Stimulated activated CD4-positive, alpha-beta T cell treated with anti-CD3 and anti-CD28 coated beads, Interleukin-4, amount 100 ng/mL, for 48 hours (primary cell): ENCODE measurements around the gene SMIM13.

ENCODE experiments used
- DNase-seq, 2 donors: peaks; one replicate each; pipeline ENCODE4 v3.0.0-alpha.2; 2020; ENCODE audit warnings: low read depth in 2 of 2

Gene SMIM13

GRCh38 chr6:11093626-11094410, at the start of gene SMIM13:
SMIM13 (plus strand) TSS chr6:11093834; CDS start chr6:11094314, 480 bp downstream.
- DNase-seq: peak; percentile 92 to 93

GRCh38 chr6:11043961-11044711, 49.5 kb upstream of the SMIM13 start, which contains the start of gene ELOVL2:
ELOVL2 (minus strand) TSS chr6:11044305; CDS start chr6:11044230, 75 bp downstream.
- DNase-seq: peak in 1 of 2 donors; percentile 4

GRCh38 chr6:11044712-11045167, 48.9 kb upstream of the SMIM13 start:
- no peak for DNase-seq

GRCh38 chr6:11050731-11051130, 42.9 kb upstream of the SMIM13 start:
- DNase-seq: no peak

GRCh38 chr6:11053307-11053706, 40.3 kb upstream of the SMIM13 start:
- no peak for DNase-seq

GRCh38 chr6:11054722-11055121, 38.9 kb upstream of the SMIM13 start:
- no peak for DNase-seq

- DNase-seq: no peak
These were observed 38.5 kb upstream of the SMIM13 start for GRCh38 chr6:11055127-11055627.

- DNase-seq: no peak
These were observed 36.8 kb upstream of the SMIM13 start for GRCh38 chr6:11056871-11057270.

DNA sequence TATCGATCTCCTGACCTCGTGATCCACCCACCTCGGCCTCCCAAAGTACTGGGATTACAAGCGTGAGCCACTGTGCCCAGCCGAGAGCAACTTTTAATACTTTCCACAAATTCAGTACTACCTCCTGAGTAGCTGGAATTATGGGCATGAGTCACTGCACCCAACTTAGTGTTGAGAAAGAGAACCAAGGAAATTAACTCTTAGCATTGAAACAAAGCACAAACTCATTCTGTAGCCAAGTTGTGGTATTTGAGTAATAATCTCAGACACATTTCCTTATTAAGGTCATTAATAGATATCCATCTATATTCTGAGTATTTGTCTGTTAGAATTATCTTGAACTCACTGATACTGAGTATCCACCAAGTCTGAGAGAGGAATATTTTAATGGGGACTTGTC, 35.2 kb upstream of the SMIM13 start:
- no peak for DNase-seq

- no peak for DNase-seq
These were observed 31.6 kb upstream of the SMIM13 start for GRCh38 chr6:11062083-11062482.

DNA sequence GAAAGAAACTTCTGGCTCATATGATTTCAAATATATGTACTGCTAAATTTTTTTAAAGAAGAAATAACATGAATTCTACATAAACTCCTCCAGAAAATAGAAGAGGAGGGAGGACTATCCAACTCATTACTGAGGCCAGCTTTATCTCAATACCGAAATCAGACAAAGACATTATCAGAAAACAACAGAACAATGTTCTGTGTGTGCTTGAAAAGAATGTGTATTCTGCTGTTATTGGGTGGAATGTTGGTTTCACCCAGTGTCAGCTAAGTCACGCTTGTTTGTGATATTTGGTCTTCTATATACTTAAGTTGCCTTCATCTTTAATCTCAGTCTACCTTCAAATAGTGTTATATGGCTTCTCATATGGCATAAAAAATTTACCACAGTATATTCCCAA, 30.9 kb upstream of the SMIM13 start:
- no peak for DNase-seq

DNA sequence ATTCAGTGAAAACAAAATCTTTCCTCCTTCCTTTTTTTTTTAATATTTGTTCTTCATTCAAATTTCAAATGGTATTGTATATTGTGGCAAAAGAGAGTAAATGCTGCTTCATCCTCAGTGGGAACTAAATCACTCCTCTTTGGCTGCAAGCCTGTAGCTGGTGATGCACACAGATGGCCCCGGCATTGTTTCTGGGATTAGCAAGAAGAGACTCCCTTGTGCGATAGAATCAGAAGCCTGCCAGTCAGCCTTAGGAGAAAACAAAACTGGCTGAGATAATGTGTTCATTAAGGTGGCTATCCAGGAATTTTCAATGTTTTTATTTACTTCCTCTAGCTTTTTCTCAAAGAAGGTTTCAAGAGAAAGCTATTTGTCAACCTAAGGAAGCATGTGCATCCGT, 28.8 kb upstream of the SMIM13 start:
- no peak for DNase-seq

DNA sequence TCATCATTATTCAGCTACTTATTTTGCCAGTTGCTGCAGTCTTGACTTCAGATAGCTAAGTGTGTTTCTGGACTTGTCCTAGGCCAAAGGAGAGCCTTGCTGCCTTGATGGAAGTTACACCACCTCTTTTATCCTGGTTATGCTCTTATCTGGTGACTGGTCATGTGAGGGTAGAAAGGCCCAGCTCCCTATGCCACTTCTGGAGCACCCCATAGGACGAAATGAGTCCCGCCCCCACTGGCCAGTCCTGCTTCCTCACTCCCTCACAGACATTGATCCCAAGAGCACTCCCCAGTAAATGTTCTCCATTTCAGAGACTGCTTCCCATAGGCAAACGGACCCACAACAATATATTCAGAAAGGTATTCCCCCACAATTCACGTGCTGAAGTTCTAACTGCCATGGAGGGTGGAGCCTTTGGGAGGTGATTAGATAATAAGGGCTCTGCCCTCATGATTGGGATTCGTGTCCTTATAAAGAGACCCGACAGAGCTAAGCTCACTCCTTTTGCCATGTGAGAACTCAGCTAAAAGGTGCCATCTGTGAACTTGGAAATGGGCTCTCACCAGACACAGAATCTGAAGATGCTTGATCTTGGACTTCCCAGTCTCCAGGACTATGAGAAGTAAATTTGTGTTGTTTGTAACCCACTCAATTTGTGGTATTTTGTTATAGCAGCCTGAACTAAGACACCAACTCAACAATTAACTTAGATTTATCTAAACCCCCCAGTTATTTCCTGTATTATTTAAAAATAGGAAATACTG, 28.0 kb upstream of the SMIM13 start:
- DNase-seq: no peak

DNA sequence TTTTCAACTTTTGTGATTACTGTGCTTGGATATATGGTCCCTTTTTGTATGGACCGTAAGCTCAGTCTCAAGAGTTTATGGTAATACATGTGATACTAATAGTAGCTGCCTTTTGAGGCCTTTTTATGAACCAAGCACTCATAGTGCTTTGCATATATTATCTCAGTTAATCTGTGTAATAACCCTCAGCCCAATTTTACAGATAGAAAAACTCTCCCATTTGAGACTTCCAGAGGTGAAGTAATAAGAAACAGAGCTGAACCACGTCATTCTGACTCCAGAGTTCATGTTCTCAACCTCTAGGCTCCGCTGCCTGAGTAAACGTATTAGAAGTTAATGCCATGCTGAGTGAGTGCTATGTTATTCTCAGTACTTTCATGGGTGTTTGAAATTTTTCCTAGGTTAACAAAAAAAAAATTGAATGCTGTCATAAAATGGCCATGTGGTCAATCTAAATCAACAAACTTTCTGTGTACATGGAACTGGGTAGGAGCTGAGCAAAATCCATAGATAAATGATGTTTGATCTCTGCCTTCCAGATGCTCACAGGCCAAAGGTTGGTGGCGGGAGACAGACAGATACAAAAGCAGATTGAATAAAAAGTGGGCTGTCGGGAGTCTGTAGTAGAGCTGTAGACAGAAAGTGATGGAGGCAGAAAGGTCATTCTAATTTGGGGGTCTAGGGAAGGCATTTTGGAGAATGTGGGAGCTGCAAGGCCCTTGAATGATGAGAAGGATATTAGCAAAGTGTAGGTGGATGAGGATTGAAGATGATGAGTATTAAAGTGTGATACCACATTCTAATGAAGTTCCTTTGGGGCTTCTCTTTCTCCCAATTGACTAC, 26.9 kb upstream of the SMIM13 start:
- DNase-seq: no peak

DNA sequence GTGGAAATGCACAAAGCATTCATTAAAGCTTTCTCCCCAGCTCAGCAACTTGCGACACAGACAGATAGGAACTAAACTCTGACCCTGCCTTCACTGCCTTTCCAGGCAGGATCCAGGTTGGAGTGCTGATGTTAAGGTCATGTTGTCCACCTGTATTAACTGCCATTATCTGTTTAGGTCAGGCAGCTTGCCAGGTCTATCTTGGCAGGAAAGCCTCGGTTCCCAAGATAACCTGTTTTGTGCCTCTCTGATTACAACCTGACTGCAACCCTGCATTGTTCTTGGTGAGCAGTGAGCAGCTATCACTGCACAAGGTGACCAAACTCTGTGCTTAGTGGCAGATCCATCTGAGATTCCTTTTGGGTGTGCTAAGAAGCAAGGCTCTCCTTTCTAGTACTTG, 26.3 kb upstream of the SMIM13 start:
- DNase-seq: no peak

GRCh38 chr6:11069760-11070159, 23.9 kb upstream of the SMIM13 start:
- DNase-seq: no peak

DNA sequence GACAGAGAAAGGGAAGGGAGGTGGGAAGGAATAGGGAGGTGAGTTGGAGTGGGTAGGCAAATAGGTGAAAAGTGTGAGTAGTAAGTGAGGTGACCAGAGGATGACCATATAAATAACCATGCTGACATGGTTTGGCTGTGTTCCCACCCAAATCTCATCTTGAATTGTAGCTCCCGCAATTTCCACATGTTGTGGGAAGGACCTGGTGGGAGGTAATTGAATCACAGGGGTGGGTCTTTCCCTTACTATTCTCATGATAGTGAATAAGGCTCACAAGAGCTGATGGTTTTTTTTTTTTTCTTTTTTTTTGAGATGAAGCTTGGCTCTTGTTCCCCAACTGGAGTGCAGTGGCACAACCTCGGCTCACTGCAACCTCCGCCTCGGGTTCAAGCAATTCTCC, 21.5 kb upstream of the SMIM13 start:
- DNase-seq: no peak

GRCh38 chr6:11076540-11076939, 17.1 kb upstream of the SMIM13 start:
- DNase-seq: no peak

- no peak for DNase-seq
These were observed 15.4 kb upstream of the SMIM13 start for GRCh38 chr6:11078266-11078665.

DNA sequence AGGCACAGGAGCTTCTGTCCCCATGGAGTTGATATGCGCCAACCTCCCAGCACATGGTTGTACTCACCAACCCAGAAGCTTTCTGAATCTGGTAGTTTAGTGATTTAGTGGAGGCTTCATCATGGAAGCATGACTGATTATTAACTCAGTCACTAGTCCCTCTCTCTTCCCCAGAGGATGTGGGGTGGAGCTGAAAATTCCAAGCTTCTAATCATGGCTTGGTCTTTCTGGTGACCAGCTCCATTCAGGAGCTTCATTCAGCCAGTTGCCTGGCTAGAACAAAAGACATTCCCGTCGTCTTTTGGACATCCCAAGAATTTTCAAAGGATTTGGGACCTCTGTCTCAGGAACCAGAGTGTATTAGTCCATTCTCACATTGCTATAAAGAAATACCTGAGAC, 13.3 kb upstream of the SMIM13 start:
- DNase-seq: no peak

GRCh38 chr6:11083491-11083890, 10.1 kb upstream of the SMIM13 start:
- DNase-seq: no peak
